Central memory CD8-positive, alpha-beta T cell (primary cell): ENCODE measurements around the gene KLHL25.

Experiments used
- ATAC-seq: fragments of 150-1000 bp; cut with Tn5 transposase; replicated peaks from 2 replicates; pipeline ENCODE4 v1.10.0; 2022; ENCODE audit warnings: mild to moderate bottlenecking, moderate FRiP score, moderate number of reproducible peaks; ENCODE audit not compliant: poor library complexity, severe bottlenecking; ENCODE audit errors: extremely low read depth
- DNase-seq, 2 donors: peaks; one replicate each; pipeline ENCODE4 v3.0.0; 2021; ENCODE audit warnings: low spot score in 2 of 2
- H3K27ac Mint-ChIP-seq: one replicate; pipeline ENCODE4 v1.8.0; 2022; ENCODE audit warnings: low read depth, mild to moderate bottlenecking, moderate library complexity, mixed read lengths
- H3K27me3 Mint-ChIP-seq: one replicate; pipeline ENCODE4 v1.8.0; 2022; ENCODE audit warnings: mixed read lengths
- H3K36me3 Mint-ChIP-seq: one replicate; pipeline ENCODE4 v1.8.0; 2022; ENCODE audit warnings: mild to moderate bottlenecking, moderate library complexity, mixed read lengths; ENCODE audit not compliant: insufficient read depth
- H3K4me1 Mint-ChIP-seq: one replicate; pipeline ENCODE4 v1.8.0; 2022; ENCODE audit warnings: mixed read lengths
- H3K4me3 Mint-ChIP-seq: one replicate; pipeline ENCODE4 v1.8.0; 2022; ENCODE audit warnings: mild to moderate bottlenecking, moderate library complexity, mixed read lengths
- H3K9me3 Mint-ChIP-seq: one replicate; pipeline ENCODE4 v1.8.0; 2022; ENCODE audit warnings: mixed read lengths

KLHL25 gene

GRCh38 chr15:85795337-85796305 lies 896 bp upstream of the KLHL25 start:
- H3K4me1 Mint-ChIP-seq: peaks cover 34% of the 10 kb centered on the region
- no peaks in the 10 kb centered on the region for H3K9me3 Mint-ChIP-seq
- peak overlapping the region; percentile 90 for H3K4me3 Mint-ChIP-seq
- H3K36me3 Mint-ChIP-seq: peaks cover 1% of the 10 kb centered on the region
- H3K27me3 Mint-ChIP-seq: peaks cover 10% of the 10 kb centered on the region
- no peak overlapping the region for H3K27ac Mint-ChIP-seq
- ATAC-seq: no peak
- no peak for DNase-seq

GRCh38 chr15:85793641-85794597 lies 806 bp downstream of the KLHL25 start:
- Mint-ChIP-seq H3K27me3 (peaks cover 3% of the 10 kb centered on the region), H3K9me3 (no peaks in the 10 kb centered on the region), H3K4me3 (peak overlapping the region; percentile 90), H3K27ac (peak overlapping the region; percentile 69), H3K4me1 (peaks cover 47% of the 10 kb centered on the region), H3K36me3 (peaks cover 4% of the 10 kb centered on the region)
- ATAC-seq: peak; percentile 50
- no peak for DNase-seq

- H3K27me3 Mint-ChIP-seq: no peaks in the 10 kb centered on the region
- peaks cover 4% of the 10 kb centered on the region for H3K36me3 Mint-ChIP-seq
- DNase-seq: no peak
- peak overlapping the region; percentile 90 for H3K4me3 Mint-ChIP-seq
- peak overlapping the region; percentile 69 for H3K27ac Mint-ChIP-seq
- H3K4me1 Mint-ChIP-seq: peaks cover 47% of the 10 kb centered on the region
- H3K9me3 Mint-ChIP-seq: no peaks in the 10 kb centered on the region
- no peak for ATAC-seq
These were observed 1.7 kb downstream of the KLHL25 start for GRCh38 chr15:85792912-85793590.

GRCh38 chr15:85792102-85792731 lies 2.5 kb downstream of the KLHL25 start:
- Mint-ChIP-seq H3K27ac (peak overlapping the region; percentile 69), H3K36me3 (peaks cover 6% of the 10 kb centered on the region), H3K9me3 (no peaks in the 10 kb centered on the region), H3K4me1 (peaks cover 52% of the 10 kb centered on the region), H3K27me3 (no peaks in the 10 kb centered on the region), H3K4me3 (peak overlapping the region; percentile 90)
- ATAC-seq: no peak
- DNase-seq: no peak

- no peak for ATAC-seq
- no peaks in the 10 kb centered on the region for H3K9me3 Mint-ChIP-seq
- H3K4me3 Mint-ChIP-seq: no peak overlapping the region
- H3K4me1 Mint-ChIP-seq: peaks cover 63% of the 10 kb centered on the region
- H3K27ac Mint-ChIP-seq: no peak overlapping the region
- peaks cover 7% of the 10 kb centered on the region for H3K36me3 Mint-ChIP-seq
- no peak for DNase-seq
- no peaks in the 10 kb centered on the region for H3K27me3 Mint-ChIP-seq
These were observed 5.2 kb downstream of the KLHL25 start for GRCh38 chr15:85789496-85789875.

- H3K4me1 Mint-ChIP-seq: peaks cover 62% of the 10 kb centered on the region
- DNase-seq (no peak), ATAC-seq (no peak)
- no peak overlapping the region for H3K27ac Mint-ChIP-seq
- no peak overlapping the region for H3K4me3 Mint-ChIP-seq
- no peaks in the 10 kb centered on the region for H3K27me3 Mint-ChIP-seq
- peaks cover 8% of the 10 kb centered on the region for H3K36me3 Mint-ChIP-seq
- no peaks in the 10 kb centered on the region for H3K9me3 Mint-ChIP-seq
These were observed 5.8 kb downstream of the KLHL25 start for GRCh38 chr15:85788771-85789495.

GRCh38 chr15:85786781-85787114 lies 8.0 kb downstream of the KLHL25 start:
- no peak for DNase-seq
- no peak overlapping the region for H3K4me3 Mint-ChIP-seq
- H3K27ac Mint-ChIP-seq: peak overlapping the region; percentile 84
- no peak for ATAC-seq
- peaks cover 8% of the 10 kb centered on the region for H3K36me3 Mint-ChIP-seq
- H3K27me3 Mint-ChIP-seq: no peaks in the 10 kb centered on the region
- peaks cover 49% of the 10 kb centered on the region for H3K4me1 Mint-ChIP-seq
- H3K9me3 Mint-ChIP-seq: no peaks in the 10 kb centered on the region

- ATAC-seq: peak; percentile 8
These were observed 8.6 kb downstream of the KLHL25 start for GRCh38 chr15:85785887-85786780.

GRCh38 chr15:85782064-85782463 lies 12.7 kb downstream of the KLHL25 start:
- Mint-ChIP-seq H3K27ac (no peak overlapping the region), H3K27me3 (no peaks in the 10 kb centered on the region), H3K4me1 (peaks cover 40% of the 10 kb centered on the region), H3K36me3 (peaks cover 7% of the 10 kb centered on the region), H3K4me3 (no peak overlapping the region), H3K9me3 (no peaks in the 10 kb centered on the region)
- no peak for DNase-seq
- no peak for ATAC-seq

More at GRCh38 chr15:85785887-85786780, 8.6 kb downstream of the KLHL25 start:
- Mint-ChIP-seq H3K4me1 (peaks cover 43% of the 10 kb centered on the region), H3K36me3 (peaks cover 9% of the 10 kb centered on the region), H3K9me3 (no peaks in the 10 kb centered on the region), H3K27me3 (no peaks in the 10 kb centered on the region), H3K27ac (peak overlapping the region; percentile 84), H3K4me3 (peak overlapping the region; percentile 69)
- no peak for DNase-seq

GRCh38 chr15:85781099-85781498 lies 13.6 kb downstream of the KLHL25 start:
- Mint-ChIP-seq H3K27me3 (no peaks in the 10 kb centered on the region), H3K36me3 (peaks cover 7% of the 10 kb centered on the region), H3K27ac (no peak overlapping the region), H3K4me1 (peaks cover 36% of the 10 kb centered on the region), H3K4me3 (no peak overlapping the region), H3K9me3 (no peaks in the 10 kb centered on the region)
- DNase-seq (no peak), ATAC-seq (no peak)
